OCI-LY3 (cell line): ENCODE data around the gene PCNP.

Experiments used
- H2AFZ ChIP-seq: fragments of 200-600, 300-600 bp; shearing (Covaris generic); 2 replicates; pipeline ENCODE4 v1.6.0; 2014; ENCODE audit warnings: antibody characterized with exemption, low read depth, low read length
- H3K27ac ChIP-seq: fragments of 200-600, 300-600 bp; sonication (generic); 2 replicates; pipeline ENCODE4 v1.5.1; 2014; ENCODE audit warnings: mild to moderate bottlenecking, low read length, moderate library complexity, mixed read lengths
- H3K27me3 ChIP-seq: fragments of 200-600, 300-600 bp; sonication (generic); 2 replicates; pipeline ENCODE4 v1.6.1; 2014; ENCODE audit warnings: low read depth, low read length, mixed read lengths
- H3K36me3 ChIP-seq: fragments of 200-600, 300-600 bp; sonication (generic); replicated peaks from 2 replicates; pipeline ENCODE3; 2014; ENCODE audit warnings: low read depth, low read length, mixed read lengths
- H3K4me1 ChIP-seq: fragments of 300-600, 200-600 bp; sonication (generic); 2 replicates; pipeline ENCODE4 v1.6.1; 2014; ENCODE audit warnings: low read length, mixed read lengths
- H3K4me2 ChIP-seq: fragments of 200-600, 300-600 bp; sonication (generic); 2 replicates; pipeline ENCODE4 v1.6.1; 2014; ENCODE audit warnings: low read length, mixed read lengths
- H3K4me3 ChIP-seq: fragments of 300-600, 200-600 bp; sonication (generic); 2 replicates; pipeline ENCODE4 v1.5.1; 2014; ENCODE audit warnings: antibody characterized with exemption, mild to moderate bottlenecking, low read length, moderate library complexity
- H3K79me2 ChIP-seq: fragments of 300-600, 200-600 bp; shearing (Covaris generic); 2 replicates; pipeline ENCODE4 v1.6.1; 2014; ENCODE audit warnings: mild to moderate bottlenecking, low read length, mixed read lengths
- H3K9ac ChIP-seq: fragments of 300-600, 200-600 bp; shearing (Covaris generic); 2 replicates; pipeline ENCODE4 v1.6.0; 2014; ENCODE audit warnings: mild to moderate bottlenecking, low read length, moderate library complexity
- H3K9me3 ChIP-seq: fragments of 200-600, 300-600 bp; shearing (Covaris generic); 2 replicates; pipeline ENCODE4 v1.6.1; 2014; ENCODE audit warnings: low read length, mixed read lengths; ENCODE audit not compliant: insufficient read depth
- H4K20me1 ChIP-seq: fragments of 200-600, 300-600 bp; sonication (generic); 2 replicates; pipeline ENCODE4 v1.6.1; 2016; ENCODE audit warnings: low read length, mixed read lengths; ENCODE audit not compliant: insufficient read depth
- CTCF ChIP-seq: fragments of 200-600, 300-600 bp; sonication (generic); IDR thresholded peaks from 2 replicates; pipeline ENCODE4 v1.5.1; 2014; ENCODE audit warnings: antibody characterized with exemption, low read length, low read depth
- EZH2phosphoT487 ChIP-seq: fragments of 200-600 bp; shearing (Covaris generic); IDR thresholded peaks from 2 replicates; pipeline ENCODE4 v1.6.1; 2018; ENCODE audit warnings: antibody characterized with exemption, mixed run types, low read depth

The PCNP gene

GRCh38 chr3:101573449-101574387 is at the start of gene PCNP:
TSS of gene PCNP (plus strand) at chr3:101574180. CDS start at chr3:101574216, 36 bp downstream.
- Histone ChIP-seq H4K20me1 (peaks cover 32% of the 10 kb centered on the region), H3K27me3 (no peaks in the 10 kb centered on the region), H2AFZ (peak within 1 kb of the TSS; percentile 82), H3K4me1 (peaks cover 29% of the 10 kb centered on the region), H3K4me3 (peak within 1 kb of the TSS; percentile 95), H3K9ac (peak within 1 kb of the TSS; percentile 94), H3K4me2 (peak within 1 kb of the TSS; percentile 87), H3K9me3 (no peaks in the 10 kb centered on the region), H3K27ac (peak within 1 kb of the TSS; percentile 67), H3K79me2 (peaks cover 47% of the 10 kb centered on the region), H3K36me3 (peaks cover 5% of the 10 kb centered on the region)
- no peak for TF ChIP-seq EZH2phosphoT487
- TF ChIP-seq CTCF = peak; percentile 86

- Histone ChIP-seq H3K27ac (no peak overlapping the region), H3K36me3 (peaks cover 8% of the 10 kb centered on the region), H3K27me3 (no peaks in the 10 kb centered on the region), H3K9me3 (no peaks in the 10 kb centered on the region; the same call in 1 of the 2 replicates), H2AFZ (no peak overlapping the region), H3K4me2 (no peak overlapping the region), H3K79me2 (no peaks in the 10 kb centered on the region), H3K4me3 (no peak overlapping the region), H3K9ac (no peak overlapping the region), H4K20me1 (no peaks in the 10 kb centered on the region), H3K4me1 (peaks cover 5% of the 10 kb centered on the region)
- TF ChIP-seq EZH2phosphoT487 (no peak), CTCF (no peak)
Measured at GRCh38 chr3:101527441-101527840, 46.5 kb upstream of the PCNP start.

GRCh38 chr3:101527906-101528305 is 46.1 kb upstream of the PCNP start:
- Histone ChIP-seq H3K9me3 (no peaks in the 10 kb centered on the region; the same call in 1 of the 2 replicates), H3K27me3 (no peaks in the 10 kb centered on the region), H3K4me2 (no peak overlapping the region), H3K79me2 (no peaks in the 10 kb centered on the region), H3K36me3 (peaks cover 8% of the 10 kb centered on the region), H4K20me1 (no peaks in the 10 kb centered on the region), H3K27ac (no peak overlapping the region), H3K4me3 (no peak overlapping the region), H3K4me1 (peaks cover 5% of the 10 kb centered on the region), H3K9ac (no peak overlapping the region), H2AFZ (no peak overlapping the region)
- TF ChIP-seq EZH2phosphoT487 (no peak), CTCF (no peak)
